NCI-H510A treated with DMSO at 0.1 percent for 48 hours (cell line): ENCODE results near the gene IFNGR2.

Source experiments
- DNase-seq: peaks from one replicate; lab custom pipeline; 2025; lab: John Stamatoyannopoulos, UW

The IFNGR2 gene

DNA sequence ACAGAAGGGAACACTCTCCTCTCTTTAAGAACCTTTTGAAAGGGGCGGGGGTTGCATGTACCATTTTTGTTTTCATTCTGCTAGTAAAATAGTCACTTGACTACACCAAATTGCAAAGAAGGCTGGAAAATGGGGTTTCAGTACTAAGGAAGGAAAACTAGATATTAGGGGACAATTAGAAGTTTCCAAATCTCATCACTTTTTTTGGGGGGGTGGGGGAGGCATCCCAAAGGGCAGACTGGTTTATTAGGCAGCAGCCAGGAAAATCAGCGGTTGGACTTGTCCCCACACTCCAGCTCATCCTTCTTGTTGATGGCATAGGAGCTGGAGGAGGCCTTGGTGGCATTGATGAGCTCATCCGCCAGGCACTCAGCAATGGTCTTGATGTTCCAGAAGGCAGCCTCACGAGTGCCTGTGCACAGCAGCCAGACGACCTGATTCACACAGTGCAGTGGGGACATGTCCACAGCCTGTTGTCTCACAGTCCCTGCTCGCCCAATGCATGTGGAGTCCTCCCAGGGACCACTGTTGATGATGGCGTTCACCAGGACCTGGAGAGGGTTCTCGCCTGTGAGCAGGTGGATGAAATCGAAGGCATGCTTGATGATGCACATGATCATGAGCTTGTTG lies 78.2 kb downstream of the IFNGR2 start:
- no peak for DNase-seq
